ENCODE measurements around the gene OR2A1.
"Not testable (repeated sequence)": the region's sequence is repeated elsewhere in the genome, so short reads cannot be mapped to it uniquely, and the experiment has no call there.

GRCh38 chr7:144311218-144311617 is 1.0 kb upstream of the OR2A1 start:
- TF ChIP-seq CTCF (conservative IDR thresholded peaks at IDR 0.05); ZFX (IDR thresholded peaks at IDR 0.05): not testable (repeated sequence)
